Measurements from ENCODE around the gene EIF4E2. TPM values are rescaled to one million over a fixed set of nuclear protein-coding genes. Genes with fewer than 3 reads are reported as not detected.
A peak's percentile ranks its signal among the peaks of the same experiment; 100 is the strongest.

Gene EIF4E2
- total and polyA plus RNA-seq, 2 of the 4 experiments (the other 2 are of a cell fraction) = 52.1 to 105 TPM

GRCh38 chr2:232581725-232582124, 31.2 kb downstream of the EIF4E2 start:
- Histone ChIP-seq H2AFZ (replicated peaks; ENCODE audit: low read length, poor library complexity) (no peak overlapping the region), H3K9ac (ENCODE audit: low read depth, low read length) (no peak overlapping the region), H3K18ac (ENCODE audit: low read depth, low read length) (no peak overlapping the region), H2BK5ac (ENCODE audit: low read depth, low read length, poor library complexity, severe bottlenecking) (no peak overlapping the region), H3K14ac (replicated peaks; ENCODE audit: low read depth, low read length) (no peak overlapping the region), H3K9me3 (ENCODE audit: control insufficient read depth, insufficient read depth, low read length) (no peaks in the 10 kb centered on the region), H3K36me3 (ENCODE audit: control insufficient read depth, insufficient read depth, low read length) (peaks cover 6% of the 10 kb centered on the region; the same call in 1 of the 2 replicates), H2BK120ac (ENCODE audit: low read depth, low read length) (no peak overlapping the region), H4K91ac (ENCODE audit: insufficient read depth, low read depth, low read length) (no peak overlapping the region), H3K23ac (ENCODE audit: low read depth, low read length) (no peak overlapping the region), H3K27ac (ENCODE audit: insufficient read depth, low read length) (no peak overlapping the region), H3K79me1 (ENCODE audit: low read depth in 1 of 2, low read length in 2 of 2) (no peaks in the 10 kb centered on the region), H4K5ac (ENCODE audit: low read depth, low read length) (no peak overlapping the region), H3K4me2 (ENCODE audit: low read depth, low read length) (no peak overlapping the region), H2BK20ac (ENCODE audit: low read depth, low read length) (no peak overlapping the region), H3K4ac (ENCODE audit: low read depth, low read length) (no peak overlapping the region), H3K4me1 (ENCODE audit: control insufficient read depth, insufficient read depth, low read length) (0 out of 2 replicates have a peak, but pooled peaks cover 2% of the 10 kb centered on the region), H3K4me3 (ENCODE audit: insufficient read depth, low read depth, low read length) (no peak overlapping the region), H3K27me3 (ENCODE audit: control insufficient read depth, insufficient read depth, low read length) (no peaks in the 10 kb centered on the region), H2AK9ac (replicated peaks; ENCODE audit: low read depth, low read length, poor library complexity) (no peak overlapping the region), H3K56ac (ENCODE audit: extremely low read depth, insufficient read depth, low read length) (no peak overlapping the region), H2AK5ac (ENCODE audit: low read depth, low read length) (no peak overlapping the region), H4K8ac (ENCODE audit: low read depth in 2 of 2, low read length in 2 of 2) (no peak overlapping the region), H3K9me1 (ENCODE audit: insufficient read depth, low read length) (no peaks in the 10 kb centered on the region; the same call in 1 of the 2 replicates), H2BK15ac (ENCODE audit: low read depth, low read length) (no peak overlapping the region), H4K20me1 (ENCODE audit: insufficient read depth, low read length) (no peaks in the 10 kb centered on the region)
- intact Hi-C loops (cut with micrococcal nuclease) (no loop called here), in situ Hi-C loops (cut with MboI; ENCODE audit: low sequenced_read_pairs) (no loop called here), dilution Hi-C loops (cut with HindIII; ENCODE audit: low sequenced_read_pairs, unreplicated experiment) (no loop called here)
- TSS peak; percentile 40 for BruUV-seq (replicated peaks)
- ChIA-PET CTCF (no interaction called here), POLR2A (ENCODE audit: unreplicated experiment) (no interaction called here)
- TF ChIP-seq MXI1 (IDR thresholded peaks at IDR 0.05; ENCODE audit: borderline replicate concordance, low read depth, low read length) (no peak), NFE2L2 (IDR thresholded peaks at IDR 0.05; ENCODE audit: low read depth, low read length) (no peak)
- ATAC-seq (ENCODE audit: low read depth) (no peak), DNase-seq (no peak)

Measured in IMR-90 (cell line).